Gastrocnemius medialis (tissue), 4 donors: ENCODE results near the gene CIAPIN1. TPM values are rescaled to one million over a fixed set of nuclear protein-coding genes. Genes with fewer than 3 reads are reported as not detected.
A peak's percentile ranks its signal among the peaks of the same experiment; 100 is the strongest.
"Not testable (repeated sequence)": the region's sequence is repeated elsewhere in the genome, so short reads cannot be mapped to it uniquely, and the experiment has no call there.

Experiments used
- ATAC-seq, 2 donors: fragments of 150-250 bp; one replicate each; pipeline ENCODE4 v1.9.1; 2016
- DNase-seq, 2 donors: peaks; one replicate each; pipeline ENCODE4 v3.0.0-alpha.2; 2019
- H3K27ac ChIP-seq, 4 donors: fragments of 200-600 bp; sonication (generic); 1 replicate in 1 of 4; 2 replicates in 3 of 4; pipeline ENCODE4 v1.5.1; 2016 to 2018; ENCODE audit warnings: mild to moderate bottlenecking in 2 of 4, moderate library complexity in 1 of 4
- H3K27me3 ChIP-seq, 3 donors: fragments of 200-600 bp; sonication (generic) in 2 of 3; 1 replicate in 1 of 3; 2 replicates in 2 of 3; pipeline versions ENCODE4 v1.5.1 to v1.6.0; 2016 to 2019; ENCODE audit warnings: mild to moderate bottlenecking in 1 of 3, moderate library complexity in 1 of 3
- H3K36me3 ChIP-seq, 2 donors: fragments of 200-600 bp; sonication (generic) in 1 of 2; one replicate each; pipeline ENCODE4 v1.5.1; 2017 to 2018
- H3K4me1 ChIP-seq, 2 donors: fragments of 200-600 bp; sonication (generic) in 1 of 2; one replicate each; pipeline ENCODE4 v1.5.1; 2016 to 2017; ENCODE audit warnings: mild to moderate bottlenecking in 2 of 2
- H3K4me3 ChIP-seq, 4 donors: fragments of 200-600 bp; sonication (generic) in 3 of 4; 1 replicate in 1 of 4; 2 replicates in 3 of 4; pipeline ENCODE4 v1.5.1; 2016 to 2019; ENCODE audit warnings: mild to moderate bottlenecking in 2 of 4
- H3K9me3 ChIP-seq, 3 donors: fragments of 200-600 bp; sonication (generic) in 2 of 3; 1 replicate in 1 of 3; 2 replicates in 2 of 3; pipeline ENCODE4 v1.5.1; 2016 to 2019
- POLR2A ChIP-seq, 2 donors: fragments of 450-650 bp; IDR thresholded peaks; one replicate each; pipeline ENCODE4 v1.6.1; 2017; ENCODE audit warnings: antibody characterized with exemption in 2 of 2, mild to moderate bottlenecking in 2 of 2, moderate library complexity in 2 of 2
- in situ Hi-C, 4 donors: fragments of 200-750 bp; cut with MboI; loops; one replicate each; pipeline versions ENCODE4 v1.15.0 to v1.8.0; 2017; ENCODE audit warnings: low sequenced_read_pairs in 4 of 4
- intact Hi-C: fragments of 100-400 bp; cut with DNase I; formaldehyde crosslinking; loops from one replicate; pipeline ENCODE4 v1.15.1; 2023; ENCODE audit warnings: low total_unique reads
- total RNA-seq, 4 donors: library from RNA; depleted of rRNA; stranded (reverse); fragments of >200 nt; gene quantifications; one replicate each; pipeline versions ENCODE4 v1.1.0 to v1.2.3, GENCODE V29; 2016
- TF ChIP-seq, protein P1 (sequence below), 5 experiments: fragments of 450-650 bp in 3 of 5; fragments of 200-600 bp in 2 of 5; sonication (generic) in 2 of 5; IDR thresholded peaks in 4 of 5; conservative IDR thresholded peaks in 1 of 5; 1 replicate in 4 of 5; 2 replicates in 1 of 5; pipeline ENCODE4 v1.5.1; 2016 to 2019; ENCODE audit warnings: antibody characterized with exemption in 5 of 5, mild to moderate bottlenecking in 3 of 5, moderate library complexity in 3 of 5

CIAPIN1 gene
- total RNA-seq, 4 donors from 2014 or later, result 31.0 to 38.8 (median 37.9) TPM

DNA sequence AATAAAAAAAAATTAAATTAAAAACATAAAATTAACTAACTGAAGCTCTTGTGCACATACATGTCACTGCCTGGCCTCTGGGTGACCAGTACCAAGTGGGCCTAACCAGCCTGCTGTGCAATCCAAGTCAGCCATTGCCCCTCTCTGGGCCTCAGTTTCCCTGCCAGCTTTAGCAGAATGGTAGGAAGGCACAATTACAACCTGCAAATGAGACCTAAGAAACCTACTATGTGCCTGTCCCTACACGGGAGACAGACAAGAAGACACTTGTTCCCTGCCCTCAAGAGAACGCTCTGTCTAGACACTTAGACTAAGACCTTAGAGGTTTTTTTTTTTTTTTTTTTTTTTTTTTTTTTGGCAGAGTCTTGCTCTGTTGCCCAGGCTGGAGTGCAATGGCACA, 1.7 kb downstream of the CIAPIN1 start:
- Histone ChIP-seq H3K4me3 (no peak overlapping the region), H3K27me3 (no peaks in the 10 kb centered on the region), H3K36me3 (peaks cover 0 to 3% of the 10 kb centered on the region in 2 donors), H3K9me3 (no peaks in the 10 kb centered on the region), H3K27ac (no peak overlapping the region), H3K4me1 (peaks cover 32 to 38% of the 10 kb centered on the region in 2 donors)
- in situ Hi-C loops (loop anchor here in 1 of 4 donors (25.0 kb wide), 1 partner anchor 292 kb away; the partner anchor contains the start of gene KATNB1), intact Hi-C loops (loop anchor here (5.0 kb wide), 1 partner anchor 292 kb away; the partner anchor contains the start of gene KATNB1)
- no peak for TF ChIP-seq POLR2A (IDR thresholded peaks at IDR 0.05)
- TF ChIP-seq, protein P1, sequence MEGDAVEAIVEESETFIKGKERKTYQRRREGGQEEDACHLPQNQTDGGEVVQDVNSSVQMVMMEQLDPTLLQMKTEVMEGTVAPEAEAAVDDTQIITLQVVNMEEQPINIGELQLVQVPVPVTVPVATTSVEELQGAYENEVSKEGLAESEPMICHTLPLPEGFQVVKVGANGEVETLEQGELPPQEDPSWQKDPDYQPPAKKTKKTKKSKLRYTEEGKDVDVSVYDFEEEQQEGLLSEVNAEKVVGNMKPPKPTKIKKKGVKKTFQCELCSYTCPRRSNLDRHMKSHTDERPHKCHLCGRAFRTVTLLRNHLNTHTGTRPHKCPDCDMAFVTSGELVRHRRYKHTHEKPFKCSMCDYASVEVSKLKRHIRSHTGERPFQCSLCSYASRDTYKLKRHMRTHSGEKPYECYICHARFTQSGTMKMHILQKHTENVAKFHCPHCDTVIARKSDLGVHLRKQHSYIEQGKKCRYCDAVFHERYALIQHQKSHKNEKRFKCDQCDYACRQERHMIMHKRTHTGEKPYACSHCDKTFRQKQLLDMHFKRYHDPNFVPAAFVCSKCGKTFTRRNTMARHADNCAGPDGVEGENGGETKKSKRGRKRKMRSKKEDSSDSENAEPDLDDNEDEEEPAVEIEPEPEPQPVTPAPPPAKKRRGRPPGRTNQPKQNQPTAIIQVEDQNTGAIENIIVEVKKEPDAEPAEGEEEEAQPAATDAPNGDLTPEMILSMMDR (IDR thresholded peaks at IDR 0.05 in 4 of 5, conservative IDR thresholded peaks at IDR 0.05 in 1 of 5), result no peak
- no peak for ATAC-seq
- DNase-seq, result no peak

DNA sequence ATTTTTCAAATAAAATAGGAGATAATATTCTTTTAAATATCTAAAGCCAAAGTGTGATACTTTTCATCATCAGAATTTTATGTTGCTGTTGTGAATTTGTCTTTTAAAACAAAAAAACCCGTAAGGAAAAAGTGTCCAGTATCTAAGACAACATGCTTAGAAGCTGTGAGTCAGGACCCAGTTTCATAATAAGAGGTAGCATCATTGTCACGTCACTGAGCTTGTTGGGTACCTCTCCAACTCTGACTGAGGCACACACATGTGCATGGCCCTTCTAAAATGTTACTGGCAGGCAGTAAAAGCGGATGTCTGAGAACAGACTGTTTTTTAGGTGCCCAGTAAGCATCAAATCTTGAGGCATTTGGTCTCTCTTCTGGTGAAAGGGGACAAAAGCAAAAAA, 2.5 kb downstream of the CIAPIN1 start:
- intact Hi-C loops (loop anchor here (5.0 kb wide), 1 partner anchor 293 kb away; the partner anchor contains the start of gene KATNB1), in situ Hi-C loops (loop anchor here in 1 of 4 donors (25.0 kb wide), 1 partner anchor 293 kb away; the partner anchor contains the start of gene KATNB1)
- H3K9me3 ChIP-seq, result no peaks in the 10 kb centered on the region
- H3K36me3 ChIP-seq, result peaks cover 0 to 11% of the 10 kb centered on the region in 2 donors
- no peaks in the 10 kb centered on the region for H3K27me3 ChIP-seq
- H3K4me3 ChIP-seq, result no peak overlapping the region
- peaks cover 32 to 38% of the 10 kb centered on the region in 2 donors for H3K4me1 ChIP-seq
- peak overlapping the region in 1 of 4 donors; percentile 33 for H3K27ac ChIP-seq
- ATAC-seq (no peak), DNase-seq (no peak)
- TF ChIP-seq POLR2A (IDR thresholded peaks at IDR 0.05), result no peak
- TF ChIP-seq, protein P1 (IDR thresholded peaks at IDR 0.05 in 4 of 5, conservative IDR thresholded peaks at IDR 0.05 in 1 of 5), result no peak

DNA sequence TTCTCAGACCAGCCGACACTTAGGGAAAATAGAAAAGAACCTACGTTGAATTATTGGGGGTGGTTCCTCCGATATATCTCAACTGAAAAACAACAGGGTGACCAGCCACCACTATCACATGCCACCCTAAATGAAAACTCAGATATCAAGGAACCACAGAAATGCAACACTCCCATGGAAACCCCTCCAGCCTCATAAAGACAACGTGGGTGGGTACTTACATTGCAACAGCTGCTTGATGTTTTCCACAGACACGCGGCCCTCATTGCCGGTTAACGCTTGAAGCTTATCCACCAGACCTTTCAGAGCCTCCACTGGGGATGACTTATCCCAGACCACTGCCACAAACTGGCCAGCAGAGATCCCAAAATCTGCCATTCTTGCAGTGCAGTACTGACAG, 6.6 kb downstream of the CIAPIN1 start:
- H3K27me3 ChIP-seq, H3K9me3 ChIP-seq, DNase-seq, H3K27ac ChIP-seq, ATAC-seq, intact Hi-C loops, H3K4me3 ChIP-seq: not testable (repeated sequence)
- in situ Hi-C loops, result loop anchor here in 1 of 4 donors (25.0 kb wide), 1 partner anchor 297 kb away; the partner anchor contains the start of gene KATNB1
- peaks cover 9 to 16% of the 10 kb centered on the region in 2 donors for H3K4me1 ChIP-seq
- H3K36me3 ChIP-seq, result peaks cover 3 to 49% of the 10 kb centered on the region in 2 donors

DNA sequence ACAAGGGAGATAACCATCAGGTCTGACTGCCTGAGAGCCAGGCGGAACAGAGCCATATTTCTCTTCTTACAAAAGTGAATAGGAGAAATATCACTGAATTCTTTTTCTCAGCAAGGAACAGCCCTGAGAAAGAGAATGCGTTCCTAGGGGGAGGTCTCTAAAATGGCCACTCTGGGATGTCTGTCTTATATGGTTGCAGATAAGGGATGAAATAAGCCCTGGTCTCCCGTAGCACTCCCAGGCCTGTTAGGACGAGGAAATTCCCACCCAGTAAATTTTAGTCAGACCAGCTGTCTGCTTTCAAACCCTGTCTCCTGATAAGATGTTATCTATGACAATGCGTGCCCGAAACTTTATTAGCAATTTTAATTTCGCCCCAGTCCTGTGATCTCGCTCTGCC, 7.2 kb downstream of the CIAPIN1 start:
- H3K27ac ChIP-seq, H3K27me3 ChIP-seq, intact Hi-C loops, H3K4me3 ChIP-seq, DNase-seq, H3K9me3 ChIP-seq, ATAC-seq: not testable (repeated sequence)
- peaks cover 3 to 55% of the 10 kb centered on the region in 2 donors for H3K36me3 ChIP-seq
- peaks cover 6 to 13% of the 10 kb centered on the region in 2 donors for H3K4me1 ChIP-seq
- in situ Hi-C loops, result loop anchor here in 1 of 4 donors (25.0 kb wide), 1 partner anchor 297 kb away; the partner anchor contains the start of gene KATNB1

DNA sequence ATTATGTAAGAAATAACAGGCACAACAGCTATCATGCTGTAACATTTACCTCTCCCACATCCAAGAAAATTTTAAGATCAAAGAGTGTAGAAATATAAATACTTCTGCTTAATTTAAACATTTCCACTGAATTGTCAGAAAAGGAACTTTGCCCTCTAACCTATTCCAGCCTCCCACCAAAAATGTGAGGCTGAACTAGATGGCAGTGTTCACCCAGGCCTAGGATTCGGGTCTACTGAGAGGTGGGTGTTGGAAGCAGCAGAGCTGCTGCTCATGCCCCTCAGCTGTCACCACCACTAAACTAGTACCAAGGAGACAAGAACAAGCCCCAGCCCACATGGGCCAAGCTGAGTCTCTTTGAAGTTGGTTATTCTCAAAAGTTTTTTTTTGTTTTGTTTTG, 11.3 kb downstream of the CIAPIN1 start:
- no peaks in the 10 kb centered on the region for H3K9me3 ChIP-seq
- H3K4me3 ChIP-seq, result no peak overlapping the region
- H3K27me3 ChIP-seq, result no peaks in the 10 kb centered on the region
- H3K4me1 ChIP-seq, result no peaks in the 10 kb centered on the region
- no peak for DNase-seq
- intact Hi-C loops (no loop called here), in situ Hi-C loops (loop anchor here in 1 of 4 donors (25.0 kb wide), 1 partner anchor 301 kb away; the partner anchor contains the start of gene KATNB1)
- H3K27ac ChIP-seq, result no peak overlapping the region
- no peak for ATAC-seq
- H3K36me3 ChIP-seq, result peaks cover 6 to 96% of the 10 kb centered on the region in 2 donors
- TF ChIP-seq, protein P1 (IDR thresholded peaks at IDR 0.05 in 4 of 5, conservative IDR thresholded peaks at IDR 0.05 in 1 of 5), result no peak
- TF ChIP-seq POLR2A (IDR thresholded peaks at IDR 0.05), result no peak
